Activated naive CD8-positive, alpha-beta T cell (primary cell): ENCODE results near the gene CALN1.

Source experiments
- H3K27ac Mint-ChIP-seq: one replicate; pipeline ENCODE4 v1.8.0; 2021; ENCODE audit warnings: mixed read lengths
- H3K27me3 Mint-ChIP-seq: one replicate; pipeline ENCODE4 v1.8.0; 2021; ENCODE audit warnings: mixed read lengths
- H3K36me3 Mint-ChIP-seq: one replicate; pipeline ENCODE4 v1.8.0; 2021; ENCODE audit warnings: mixed read lengths
- H3K4me1 Mint-ChIP-seq: one replicate; pipeline ENCODE4 v1.8.0; 2021; ENCODE audit warnings: low read depth, mixed read lengths
- H3K4me3 Mint-ChIP-seq: one replicate; pipeline ENCODE4 v1.8.0; 2021; ENCODE audit warnings: mild to moderate bottlenecking, mixed read lengths
- H3K9me3 Mint-ChIP-seq: one replicate; pipeline ENCODE4 v1.8.0; 2021; ENCODE audit warnings: low read depth, mixed read lengths

CALN1 gene

GRCh38 chr7:72064916-72065315 is 347.2 kb downstream of the CALN1 start:
- Mint-ChIP-seq H3K36me3 (no peaks in the 10 kb centered on the region), H3K4me3 (no peak overlapping the region), H3K9me3 (no peaks in the 10 kb centered on the region), H3K4me1 (no peaks in the 10 kb centered on the region), H3K27me3 (no peaks in the 10 kb centered on the region), H3K27ac (no peak overlapping the region)

GRCh38 chr7:72063330-72063729 is 348.8 kb downstream of the CALN1 start:
- no peaks in the 10 kb centered on the region for H3K27me3 Mint-ChIP-seq
- H3K4me3 Mint-ChIP-seq = no peak overlapping the region

GRCh38 chr7:72062666-72063065 is 349.5 kb downstream of the CALN1 start:
- Mint-ChIP-seq H3K9me3 (peaks cover 4% of the 10 kb centered on the region), H3K27me3 (no peaks in the 10 kb centered on the region), H3K27ac (no peak overlapping the region), H3K4me3 (no peak overlapping the region), H3K36me3 (no peaks in the 10 kb centered on the region), H3K4me1 (peaks cover 2% of the 10 kb centered on the region)

More at GRCh38 chr7:72063330-72063729, 348.8 kb downstream of the CALN1 start:
- H3K36me3 Mint-ChIP-seq = no peaks in the 10 kb centered on the region
- no peaks in the 10 kb centered on the region for H3K9me3 Mint-ChIP-seq
- H3K4me1 Mint-ChIP-seq = peaks cover 2% of the 10 kb centered on the region
- H3K27ac Mint-ChIP-seq = no peak overlapping the region

- Mint-ChIP-seq H3K9me3 (peaks cover 6% of the 10 kb centered on the region), H3K27ac (no peak overlapping the region), H3K36me3 (no peaks in the 10 kb centered on the region), H3K4me3 (no peak overlapping the region), H3K27me3 (no peaks in the 10 kb centered on the region), H3K4me1 (peaks cover 2% of the 10 kb centered on the region)
Measured at GRCh38 chr7:72059925-72060324, 352.2 kb downstream of the CALN1 start.

GRCh38 chr7:72058579-72058978 is 353.6 kb downstream of the CALN1 start:
- H3K4me3 Mint-ChIP-seq = no peak overlapping the region
- H3K27me3 Mint-ChIP-seq = no peaks in the 10 kb centered on the region
- peaks cover 15% of the 10 kb centered on the region for H3K9me3 Mint-ChIP-seq
- peaks cover 2% of the 10 kb centered on the region for H3K4me1 Mint-ChIP-seq
- no peaks in the 10 kb centered on the region for H3K36me3 Mint-ChIP-seq
- no peak overlapping the region for H3K27ac Mint-ChIP-seq

- Mint-ChIP-seq H3K27ac (no peak overlapping the region), H3K27me3 (no peaks in the 10 kb centered on the region), H3K4me3 (no peak overlapping the region), H3K9me3 (peaks cover 15% of the 10 kb centered on the region), H3K4me1 (peaks cover 2% of the 10 kb centered on the region), H3K36me3 (no peaks in the 10 kb centered on the region)
Measured at GRCh38 chr7:72057796-72058195, 354.3 kb downstream of the CALN1 start.

- no peaks in the 10 kb centered on the region for H3K36me3 Mint-ChIP-seq
- no peak overlapping the region for H3K27ac Mint-ChIP-seq
- no peak overlapping the region for H3K4me3 Mint-ChIP-seq
- H3K9me3 Mint-ChIP-seq = peaks cover 15% of the 10 kb centered on the region
- no peaks in the 10 kb centered on the region for H3K27me3 Mint-ChIP-seq
- peaks cover 2% of the 10 kb centered on the region for H3K4me1 Mint-ChIP-seq
Measured at GRCh38 chr7:72057231-72057630, 354.9 kb downstream of the CALN1 start.

- H3K27ac Mint-ChIP-seq = no peak overlapping the region
- H3K27me3 Mint-ChIP-seq = no peaks in the 10 kb centered on the region
- H3K36me3 Mint-ChIP-seq = no peaks in the 10 kb centered on the region
- H3K4me1 Mint-ChIP-seq = peaks cover 2% of the 10 kb centered on the region
- H3K4me3 Mint-ChIP-seq = no peak overlapping the region
- peaks cover 15% of the 10 kb centered on the region for H3K9me3 Mint-ChIP-seq
Measured at GRCh38 chr7:72055426-72055825, 356.7 kb downstream of the CALN1 start.

GRCh38 chr7:72053292-72053691 is 358.8 kb downstream of the CALN1 start:
- Mint-ChIP-seq H3K4me3 (no peak overlapping the region), H3K36me3 (no peaks in the 10 kb centered on the region)

GRCh38 chr7:72048420-72048819 is 363.7 kb downstream of the CALN1 start:
- Mint-ChIP-seq H3K36me3 (no peaks in the 10 kb centered on the region), H3K27me3 (no peaks in the 10 kb centered on the region), H3K4me1 (no peaks in the 10 kb centered on the region), H3K9me3 (no peaks in the 10 kb centered on the region), H3K27ac (no peak overlapping the region), H3K4me3 (no peak overlapping the region)

More at GRCh38 chr7:72053292-72053691, 358.8 kb downstream of the CALN1 start:
- H3K27me3 Mint-ChIP-seq = no peaks in the 10 kb centered on the region
- no peaks in the 10 kb centered on the region for H3K4me1 Mint-ChIP-seq
- no peak overlapping the region for H3K27ac Mint-ChIP-seq
- peaks cover 15% of the 10 kb centered on the region for H3K9me3 Mint-ChIP-seq

GRCh38 chr7:72042855-72043254 is 369.3 kb downstream of the CALN1 start:
- H3K4me1 Mint-ChIP-seq = no peaks in the 10 kb centered on the region
- H3K27me3 Mint-ChIP-seq = no peaks in the 10 kb centered on the region
- H3K27ac Mint-ChIP-seq = no peak overlapping the region
- no peaks in the 10 kb centered on the region for H3K36me3 Mint-ChIP-seq
- no peak overlapping the region for H3K4me3 Mint-ChIP-seq
- H3K9me3 Mint-ChIP-seq = peaks cover 3% of the 10 kb centered on the region

- H3K4me1 Mint-ChIP-seq = no peaks in the 10 kb centered on the region
- H3K27ac Mint-ChIP-seq = no peak overlapping the region
- no peaks in the 10 kb centered on the region for H3K36me3 Mint-ChIP-seq
- no peaks in the 10 kb centered on the region for H3K27me3 Mint-ChIP-seq
- peaks cover 11% of the 10 kb centered on the region for H3K9me3 Mint-ChIP-seq
- no peak overlapping the region for H3K4me3 Mint-ChIP-seq
Measured at GRCh38 chr7:72040641-72041040, 371.5 kb downstream of the CALN1 start.

- no peaks in the 10 kb centered on the region for H3K27me3 Mint-ChIP-seq
- no peak overlapping the region for H3K4me3 Mint-ChIP-seq
- H3K4me1 Mint-ChIP-seq = no peaks in the 10 kb centered on the region
- no peak overlapping the region for H3K27ac Mint-ChIP-seq
- H3K9me3 Mint-ChIP-seq = peaks cover 11% of the 10 kb centered on the region
- H3K36me3 Mint-ChIP-seq = no peaks in the 10 kb centered on the region
Measured at GRCh38 chr7:72039460-72039859, 372.7 kb downstream of the CALN1 start.

- Mint-ChIP-seq H3K4me1 (no peaks in the 10 kb centered on the region), H3K36me3 (no peaks in the 10 kb centered on the region), H3K9me3 (peaks cover 15% of the 10 kb centered on the region), H3K4me3 (no peak overlapping the region), H3K27me3 (no peaks in the 10 kb centered on the region), H3K27ac (no peak overlapping the region)
Measured at GRCh38 chr7:72038022-72038732, 374.0 kb downstream of the CALN1 start.

GRCh38 chr7:72037516-72037915 is 374.6 kb downstream of the CALN1 start:
- peaks cover 13% of the 10 kb centered on the region for H3K9me3 Mint-ChIP-seq
- H3K4me3 Mint-ChIP-seq = no peak overlapping the region
- H3K27me3 Mint-ChIP-seq = no peaks in the 10 kb centered on the region
- H3K4me1 Mint-ChIP-seq = no peaks in the 10 kb centered on the region
- no peaks in the 10 kb centered on the region for H3K36me3 Mint-ChIP-seq
- no peak overlapping the region for H3K27ac Mint-ChIP-seq

GRCh38 chr7:72035266-72035665 is 376.9 kb downstream of the CALN1 start:
- H3K27ac Mint-ChIP-seq = no peak overlapping the region
- H3K4me3 Mint-ChIP-seq = no peak overlapping the region
- peaks cover 13% of the 10 kb centered on the region for H3K9me3 Mint-ChIP-seq

More at GRCh38 chr7:72035266-72035665, 376.9 kb downstream of the CALN1 start:
- H3K4me1 Mint-ChIP-seq = no peaks in the 10 kb centered on the region
- no peaks in the 10 kb centered on the region for H3K27me3 Mint-ChIP-seq
- no peaks in the 10 kb centered on the region for H3K36me3 Mint-ChIP-seq
